ENCODE results near the gene CHST1.
A peak's percentile ranks its signal among the peaks of the same experiment; 100 is the strongest.

The CHST1 gene

DNA sequence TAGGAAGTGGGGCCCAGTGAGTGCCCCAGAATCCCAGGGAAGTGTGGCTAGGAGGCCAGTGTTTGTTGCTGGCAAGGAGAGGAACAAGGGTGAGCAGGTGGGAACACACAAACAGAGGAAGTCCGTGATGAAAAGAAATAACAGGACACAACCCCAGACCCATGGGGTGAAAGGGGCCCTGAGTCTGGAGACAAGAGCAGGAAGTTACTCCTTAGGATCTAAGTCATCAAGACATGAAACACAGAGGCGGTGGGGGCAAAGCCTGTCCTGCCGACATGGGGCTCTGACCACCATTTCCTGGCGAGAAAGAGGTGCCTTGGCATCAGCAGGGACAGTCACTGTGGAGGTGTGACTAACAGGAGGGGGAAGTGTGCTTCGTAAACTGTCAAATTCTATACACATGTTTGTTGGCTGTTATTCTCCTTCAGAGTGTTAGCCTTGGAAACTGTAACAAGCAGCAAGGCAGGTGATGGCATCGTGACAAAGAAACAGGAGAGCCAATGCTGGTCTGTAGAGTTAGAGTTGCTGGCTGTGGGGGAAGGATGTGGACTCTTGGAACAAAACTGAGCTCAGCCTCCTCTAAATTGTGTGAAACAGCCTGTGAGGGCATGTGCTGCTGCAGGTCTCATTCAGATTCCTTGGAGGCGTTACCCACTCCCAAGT is 21.7 kb downstream of the CHST1 start:
- DNase-seq = no peak

DNA sequence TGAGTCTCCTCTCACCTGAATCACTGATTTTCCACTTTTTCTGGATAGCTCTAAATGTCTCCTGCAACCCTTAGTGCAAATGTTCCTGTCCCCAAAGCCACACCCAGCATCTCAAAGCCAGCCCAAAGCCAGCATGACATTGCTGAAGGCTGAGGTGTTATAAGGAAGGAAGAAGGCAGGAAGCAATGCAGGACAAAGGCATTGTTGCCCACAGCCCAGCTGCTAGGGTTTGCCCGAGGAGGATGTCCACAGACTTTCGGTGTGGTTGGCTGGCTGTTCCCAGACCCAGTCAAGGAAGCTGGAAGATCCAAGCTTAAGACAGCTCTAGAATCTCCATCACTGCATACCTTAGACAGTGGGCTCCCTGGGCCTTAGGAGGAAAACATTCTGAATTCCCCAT is 23.5 kb downstream of the CHST1 start:
- DNase-seq = no peak

GRCh38 chr11:45638051-45638450 is 27.4 kb downstream of the CHST1 start:
- DNase-seq = no peak

DNA sequence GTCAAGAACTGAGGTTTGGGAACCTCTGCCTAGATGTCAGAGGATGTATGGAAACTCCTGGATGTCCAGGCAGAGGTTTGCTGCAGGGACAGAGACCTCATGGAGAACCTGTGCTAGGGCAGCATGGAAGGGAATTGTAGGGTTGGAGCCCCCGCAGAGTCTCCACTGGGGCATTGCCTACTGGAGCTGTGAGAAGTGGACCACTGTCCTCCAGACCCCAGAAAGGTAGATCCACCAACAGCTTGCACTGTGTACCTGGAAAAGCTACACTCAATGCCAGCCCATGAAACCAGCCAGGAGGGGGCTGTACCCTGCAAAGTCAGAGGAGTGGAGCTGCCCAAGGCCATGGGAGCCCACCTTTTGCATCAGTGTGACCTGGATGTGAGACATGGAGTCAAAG is 29.5 kb downstream of the CHST1 start:
- no peak for DNase-seq

DNA sequence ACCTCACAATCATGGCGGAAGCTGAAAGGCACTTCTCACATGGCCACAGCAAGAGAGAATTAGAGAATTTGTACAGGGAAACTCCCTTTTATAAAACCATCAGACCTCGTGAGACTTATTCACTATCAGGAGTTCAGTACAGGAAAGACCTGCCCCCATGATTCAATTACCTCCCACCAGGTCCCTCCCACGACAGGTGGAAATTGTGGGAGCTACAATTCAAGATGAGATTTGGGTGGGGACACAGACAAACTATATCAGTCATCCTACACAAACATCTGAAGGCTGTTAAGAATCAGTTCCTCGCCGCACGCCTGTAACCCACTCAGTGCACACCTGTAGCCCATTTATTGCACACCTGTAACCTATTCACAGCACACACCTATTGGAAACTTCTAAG is 39.8 kb downstream of the CHST1 start:
- no peak for DNase-seq

DNA sequence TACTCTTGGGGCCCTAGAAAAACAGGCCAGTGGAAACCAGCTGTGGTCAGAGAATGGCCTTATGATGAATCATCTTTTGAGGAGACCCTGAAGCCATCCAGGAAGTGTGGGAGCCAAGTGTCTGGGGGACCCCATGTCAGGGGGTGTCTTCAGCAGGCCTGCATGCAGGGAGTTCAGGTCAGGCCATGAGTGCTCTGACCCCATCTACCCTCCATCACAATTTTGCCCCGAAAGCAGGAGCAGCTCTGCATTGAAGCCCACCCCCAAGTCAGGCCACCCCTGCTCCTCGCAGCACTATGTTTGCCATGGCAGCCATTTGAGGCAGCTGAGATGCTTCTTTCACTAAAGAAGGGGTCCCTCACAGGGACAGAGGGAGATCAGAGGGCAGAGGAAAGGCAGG is 41.3 kb downstream of the CHST1 start:
- DNase-seq = no peak

GRCh38 chr11:45622861-45623260 is 42.6 kb downstream of the CHST1 start:
- no peak for DNase-seq

DNA sequence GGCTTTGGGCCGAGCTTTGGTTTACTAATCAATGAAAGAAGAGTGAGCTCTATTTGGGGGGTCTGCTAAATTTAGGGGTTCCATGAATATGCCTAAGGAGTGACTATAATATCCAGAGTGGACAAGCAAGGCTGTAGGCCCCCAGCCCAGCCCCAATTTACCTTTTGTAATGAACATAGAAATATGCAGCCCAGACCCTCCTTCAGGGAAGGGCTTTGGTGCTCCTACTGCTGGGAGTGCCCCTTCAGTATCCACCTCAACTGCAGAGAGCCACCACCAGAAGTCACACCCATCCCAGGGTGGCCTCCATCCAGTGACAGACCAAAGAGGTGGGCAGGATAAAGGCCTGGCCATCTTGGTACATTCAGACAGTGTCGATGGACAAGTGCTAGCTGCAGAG is 43.1 kb downstream of the CHST1 start:
- no peak for DNase-seq

DNA sequence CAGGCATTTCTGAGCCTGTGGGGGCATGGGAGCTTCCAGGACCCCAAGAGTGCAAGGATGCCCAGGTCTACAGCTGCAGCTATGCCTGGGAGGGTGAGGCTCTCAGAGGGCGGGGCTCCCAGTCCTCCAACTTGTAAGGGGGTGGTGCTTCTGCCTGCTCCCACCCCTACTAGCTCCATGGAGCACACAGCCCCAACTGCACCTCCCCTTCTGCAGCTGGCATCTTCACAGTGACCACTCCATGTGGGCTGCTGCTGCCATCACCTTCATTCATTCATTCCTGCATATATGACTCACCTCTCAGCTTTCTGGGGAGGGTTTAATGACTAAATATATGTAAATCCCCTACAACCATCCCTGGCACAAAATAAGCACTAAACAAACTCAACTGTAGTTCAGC is 43.8 kb downstream of the CHST1 start:
- DNase-seq = no peak

DNA sequence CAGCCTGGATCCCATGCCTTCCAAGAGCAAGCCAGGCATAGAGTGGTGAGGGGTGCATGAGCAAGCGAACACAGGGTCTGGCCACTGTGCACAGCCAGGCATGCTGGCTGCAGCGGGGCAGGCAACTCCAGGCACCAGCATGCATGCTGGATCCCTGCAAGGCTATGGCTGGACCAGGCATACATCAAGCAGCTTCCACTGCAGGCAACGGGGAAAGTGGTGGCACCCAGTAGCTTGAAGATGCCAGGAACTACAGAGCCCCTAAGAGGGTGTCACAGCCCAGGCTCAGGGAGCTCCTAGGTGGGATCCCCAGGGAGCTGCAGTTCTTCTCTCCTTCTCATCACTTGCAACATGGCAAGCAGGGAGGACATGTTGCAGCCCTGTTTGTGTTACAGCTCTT is 45.2 kb downstream of the CHST1 start:
- DNase-seq = no peak

DNA sequence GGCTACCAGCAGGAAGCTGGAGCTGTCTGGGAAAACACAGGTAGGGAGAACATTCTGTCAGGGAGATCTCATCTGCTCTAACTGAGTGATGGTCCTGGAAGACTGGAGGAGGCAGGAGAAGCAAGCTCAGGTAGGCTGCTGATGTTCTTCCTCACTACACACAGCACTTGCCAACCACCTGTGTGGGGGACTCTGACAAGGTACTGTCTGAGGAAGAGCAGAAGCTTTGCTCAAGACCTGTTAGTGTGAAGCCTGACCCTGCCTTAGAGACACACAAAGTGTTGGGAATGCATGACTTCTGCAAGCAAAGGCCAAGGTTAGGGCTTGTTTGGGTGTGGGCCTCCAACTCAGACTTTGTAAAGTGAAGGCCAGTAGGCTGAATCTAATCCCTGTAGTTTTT is 46.5 kb downstream of the CHST1 start:
- no peak for DNase-seq

- DNase-seq = no peak
Measured at GRCh38 chr11:45617871-45618601, 47.4 kb downstream of the CHST1 start.

- DNase-seq = no peak
Measured at GRCh38 chr11:45616802-45617549, 48.4 kb downstream of the CHST1 start.

GRCh38 chr11:45615182-45615792 is 50.1 kb downstream of the CHST1 start:
- no peak for DNase-seq

- no peak for DNase-seq
Measured at GRCh38 chr11:45614196-45614828, 51.1 kb downstream of the CHST1 start.

DNA sequence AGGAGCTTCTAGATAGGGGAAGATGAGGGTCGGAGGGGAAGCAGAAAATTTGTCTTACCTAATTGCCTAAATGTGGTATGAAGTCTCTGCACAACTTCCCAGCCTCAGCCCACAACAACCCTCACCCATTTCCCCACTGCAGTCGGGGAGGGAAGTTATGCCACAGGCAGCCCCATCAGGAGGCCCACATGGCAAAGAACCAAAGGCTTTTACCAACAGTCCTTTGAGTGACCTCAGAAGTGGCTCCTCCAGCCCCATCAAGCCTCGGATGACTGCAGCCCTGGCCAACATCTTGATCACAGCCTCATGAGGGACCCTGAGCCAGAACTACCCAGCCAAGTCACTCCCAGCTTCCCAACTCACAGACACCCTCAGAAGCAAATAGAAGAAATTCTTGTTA is 54.8 kb downstream of the CHST1 start:
- peak; percentile 3 for DNase-seq

DNA sequence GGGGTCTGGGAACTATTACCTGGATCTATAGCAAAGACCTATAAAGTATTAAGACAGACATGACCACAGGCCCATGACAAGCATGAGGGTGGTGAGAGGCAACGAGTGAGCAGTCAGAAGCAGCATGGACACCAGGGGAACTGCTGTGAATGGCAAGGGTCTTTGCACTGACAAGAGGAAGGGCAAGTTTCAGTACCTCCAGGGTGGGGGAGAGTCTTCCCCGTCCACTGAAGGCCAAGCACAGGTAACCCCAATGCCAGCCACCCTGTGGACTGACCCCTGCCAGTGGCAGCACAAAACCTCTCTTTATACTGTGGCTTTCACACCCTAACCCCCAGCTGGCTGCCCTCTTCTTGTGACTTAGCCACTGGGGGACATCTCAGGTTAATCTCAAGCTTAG is 55.5 kb downstream of the CHST1 start:
- no peak for DNase-seq

- DNase-seq = no peak
Measured at GRCh38 chr11:45609337-45609736, 56.1 kb downstream of the CHST1 start.

DNA sequence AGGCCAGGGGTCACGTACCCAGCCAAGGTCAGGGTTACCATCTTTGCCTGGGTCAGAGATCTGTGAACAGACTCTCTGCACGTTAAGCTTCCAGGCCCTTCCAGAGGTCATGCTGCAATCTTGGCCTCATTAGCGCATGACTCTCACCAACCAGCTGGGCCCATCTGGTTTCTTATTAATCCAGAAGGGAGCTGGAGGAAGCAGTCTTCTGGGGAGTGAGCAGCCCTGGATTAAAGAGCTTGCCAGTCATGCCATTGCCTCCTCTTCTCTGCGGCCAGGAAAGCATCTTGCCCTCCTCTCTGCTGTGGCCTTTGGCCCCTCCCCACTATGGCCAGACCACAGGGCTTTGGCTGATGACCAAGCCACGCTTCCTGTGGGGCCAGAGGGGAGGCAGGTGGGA is 57.4 kb downstream of the CHST1 start:
- no peak for DNase-seq

DNA sequence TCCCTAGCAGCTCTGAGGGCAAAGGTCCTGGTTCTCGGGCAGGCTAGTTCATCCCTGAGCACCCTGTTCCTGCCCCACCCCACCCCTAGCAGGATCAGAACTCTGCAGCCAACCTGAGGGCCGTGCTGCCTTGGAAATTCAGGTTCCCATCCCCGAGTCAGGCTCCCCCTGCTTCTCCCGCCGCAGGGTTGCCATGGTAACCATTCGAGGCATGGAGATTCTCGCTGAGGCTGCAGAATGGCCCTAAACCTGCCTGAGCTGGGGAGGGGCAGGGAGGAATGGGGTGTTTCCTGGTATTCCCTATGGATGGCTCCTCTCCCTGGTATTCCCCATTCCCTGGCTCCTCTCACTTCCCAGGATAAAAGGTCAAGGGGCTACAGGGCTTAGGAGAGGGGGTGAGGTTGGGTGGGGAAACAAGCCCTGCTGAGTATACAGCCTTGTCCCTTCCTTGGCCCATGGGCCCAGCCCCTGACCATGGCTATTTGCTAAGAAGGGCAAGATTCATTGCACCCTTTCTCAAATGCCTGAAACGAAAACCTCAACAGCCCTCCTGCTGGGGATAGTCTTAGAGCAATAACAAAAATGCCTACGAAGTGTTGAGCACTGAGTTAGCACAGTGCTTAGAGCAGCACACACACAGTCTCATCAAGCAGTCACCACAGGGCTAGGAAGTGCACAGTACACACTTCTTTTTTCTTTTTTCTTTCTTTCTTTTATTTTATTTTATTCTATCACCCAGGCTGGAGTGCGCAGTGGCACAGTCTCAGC is 58.7 kb downstream of the CHST1 start:
- no peak for DNase-seq

DNA sequence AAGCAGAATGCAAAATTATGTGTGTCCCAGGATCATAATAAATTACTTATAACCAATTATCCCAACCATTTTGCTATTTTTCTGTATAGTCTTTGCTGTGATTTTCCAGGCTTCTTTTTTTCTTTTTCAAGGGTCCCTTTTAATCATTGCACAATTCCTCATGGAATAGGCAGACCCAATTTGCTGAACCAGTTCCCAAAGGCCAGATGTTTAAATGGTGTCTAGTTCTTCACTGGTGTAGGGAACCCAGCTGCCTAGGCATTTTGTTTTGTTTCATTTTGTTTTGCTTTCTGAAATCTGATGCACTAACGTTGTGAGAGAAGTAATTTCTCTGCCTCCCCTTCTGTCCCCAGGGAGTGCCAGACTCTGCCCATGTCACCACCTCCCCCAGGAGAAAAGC is 60.4 kb downstream of the CHST1 start:
- no peak for DNase-seq

- no peak for DNase-seq
Measured at GRCh38 chr11:45603946-45604682, 61.3 kb downstream of the CHST1 start.
